ENCODE data around the gene TOLLIP.

The TOLLIP gene

GRCh38 chr11:1260023-1260501, 49.4 kb downstream of the TOLLIP start (continued):
- no peak for TF ChIP-seq KLF17 (tag by site-specific recombination; IDR thresholded peaks at IDR 0.05)
- no peak for TF ChIP-seq ZNF548 (tag by site-specific recombination; IDR thresholded peaks at IDR 0.05)
- no peak for TF ChIP-seq ZNF211 (tag by site-specific recombination; IDR thresholded peaks at IDR 0.05; ENCODE audit: low read depth)
- no peak for TF ChIP-seq ZNF433 (tag by site-specific recombination; IDR thresholded peaks at IDR 0.05; ENCODE audit: low read depth)
- TF ChIP-seq ZNF677 (tag by site-specific recombination; IDR thresholded peaks at IDR 0.05) = 0 out of 2 replicates have a peak, but pooled peaks have one; percentile 39
- no peak for TF ChIP-seq PRDM6 (tag by site-specific recombination; IDR thresholded peaks at IDR 0.05)
- no peak for TF ChIP-seq ZNF202 (tag by site-specific recombination; IDR thresholded peaks at IDR 0.05; ENCODE audit: borderline replicate concordance)
- TF ChIP-seq YY1 (tag by site-specific recombination; IDR thresholded peaks at IDR 0.05) = no peak
- TF ChIP-seq ZNF266 (tag by site-specific recombination; IDR thresholded peaks at IDR 0.05; ENCODE audit: low read depth) = no peak
- TF ChIP-seq HOXD13 (CRISPR knock-in tag; IDR thresholded peaks at IDR 0.05; ENCODE audit: borderline replicate concordance) = no peak
- 0 out of 2 replicates have a peak, but pooled peaks have one; percentile 11 for TF ChIP-seq SP2 (tag by site-specific recombination; IDR thresholded peaks at IDR 0.05)
- TF ChIP-seq ZNF239 (tag by site-specific recombination; IDR thresholded peaks at IDR 0.05) = no peak
- peak; percentile 40; the same call in 1 of the 2 replicates for TF ChIP-seq KLF9 (tag by site-specific recombination; IDR thresholded peaks at IDR 0.05; ENCODE audit: low read depth)
- peak; percentile 31 for TF ChIP-seq ZIC2 (tag by site-specific recombination; IDR thresholded peaks at IDR 0.05)
- peak; percentile 76 for TF ChIP-seq GLIS1 (tag by site-specific recombination; IDR thresholded peaks at IDR 0.05)
- TF ChIP-seq ZBTB48 (tag by site-specific recombination; IDR thresholded peaks at IDR 0.05) = no peak
- no peak for TF ChIP-seq ZBTB17 (tag by site-specific recombination; IDR thresholded peaks at IDR 0.05)
- TF ChIP-seq ZNF768 (tag by site-specific recombination; IDR thresholded peaks at IDR 0.05) = no peak
- TF ChIP-seq ZNF558 (tag by site-specific recombination; IDR thresholded peaks at IDR 0.05) = no peak
- TF ChIP-seq ZBTB1 (tag by site-specific recombination; IDR thresholded peaks at IDR 0.05) = no peak

- Histone ChIP-seq H3K4me3 (ENCODE audit: low read depth, low read length) (no peak overlapping the region), H3K36me3 (ENCODE audit: control insufficient read depth in 2 of 2, insufficient read depth in 1 of 2, low read length in 2 of 2) (no peaks in the 10 kb centered on the region), H3K27ac (ENCODE audit: extremely low read depth, low read depth, low read length) (no peak overlapping the region), H3K4me1 (ENCODE audit: control insufficient read depth, insufficient read depth, low read length) (no peaks in the 10 kb centered on the region), H3K9me3 (ENCODE audit: control insufficient read depth, insufficient read depth, low read depth, low read length) (no peaks in the 10 kb centered on the region)
- TF ChIP-seq MZF1 (tag by site-specific recombination; IDR thresholded peaks at IDR 0.05; ENCODE audit: borderline replicate concordance) (no peak), ZNF600 (tag by site-specific recombination; IDR thresholded peaks at IDR 0.05) (no peak), ZNF426 (tag by site-specific recombination; IDR thresholded peaks at IDR 0.05) (no peak), ZNF132 (tag by site-specific recombination; IDR thresholded peaks at IDR 0.05; ENCODE audit: borderline replicate concordance) (no peak), ZFP69B (tag by site-specific recombination; IDR thresholded peaks at IDR 0.05) (no peak), ZBTB1 (tag by site-specific recombination; IDR thresholded peaks at IDR 0.05) (no peak), ZNF501 (tag by site-specific recombination; IDR thresholded peaks at IDR 0.05) (no peak), ZBTB49 (tag by site-specific recombination; IDR thresholded peaks at IDR 0.05; ENCODE audit: low read depth) (no peak), PRDM4 (tag by site-specific recombination; IDR thresholded peaks at IDR 0.05) (no peak), SP7 (tag by site-specific recombination; IDR thresholded peaks at IDR 0.05) (no peak), ZNF791 (tag by site-specific recombination; IDR thresholded peaks at IDR 0.05) (no peak)
- TF ChIP-seq, protein P1, sequence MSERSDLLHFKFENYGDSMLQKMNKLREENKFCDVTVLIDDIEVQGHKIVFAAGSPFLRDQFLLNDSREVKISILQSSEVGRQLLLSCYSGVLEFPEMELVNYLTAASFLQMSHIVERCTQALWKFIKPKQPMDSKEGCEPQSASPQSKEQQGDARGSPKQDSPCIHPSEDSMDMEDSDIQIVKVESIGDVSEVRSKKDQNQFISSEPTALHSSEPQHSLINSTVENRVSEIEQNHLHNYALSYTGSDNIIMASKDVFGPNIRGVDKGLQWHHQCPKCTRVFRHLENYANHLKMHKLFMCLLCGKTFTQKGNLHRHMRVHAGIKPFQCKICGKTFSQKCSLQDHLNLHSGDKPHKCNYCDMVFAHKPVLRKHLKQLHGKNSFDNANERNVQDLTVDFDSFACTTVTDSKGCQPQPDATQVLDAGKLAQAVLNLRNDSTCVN (tag by site-specific recombination; optimal IDR thresholded peaks at IDR 0.05) = no peak
- ChIA-PET POLR2A (no interaction called here), CTCF (no interaction called here)
Observed at GRCh38 chr11:1259561-1259960, 49.9 kb downstream of the TOLLIP start.

All from HEK293 (cell line).